Measurements from ENCODE around the gene RBM48. TPM values are rescaled to one million over a fixed set of nuclear protein-coding genes. Genes with fewer than 3 reads are reported as not detected.
A peak's percentile ranks its signal among the peaks of the same experiment; 100 is the strongest.

RBM48 gene
- total RNA-seq, 3 donors from 2014 or later (not counting 1 experiment from before 2014, with no cell fraction given): 32.2 to 42.4 (median 35.7) TPM

DNA sequence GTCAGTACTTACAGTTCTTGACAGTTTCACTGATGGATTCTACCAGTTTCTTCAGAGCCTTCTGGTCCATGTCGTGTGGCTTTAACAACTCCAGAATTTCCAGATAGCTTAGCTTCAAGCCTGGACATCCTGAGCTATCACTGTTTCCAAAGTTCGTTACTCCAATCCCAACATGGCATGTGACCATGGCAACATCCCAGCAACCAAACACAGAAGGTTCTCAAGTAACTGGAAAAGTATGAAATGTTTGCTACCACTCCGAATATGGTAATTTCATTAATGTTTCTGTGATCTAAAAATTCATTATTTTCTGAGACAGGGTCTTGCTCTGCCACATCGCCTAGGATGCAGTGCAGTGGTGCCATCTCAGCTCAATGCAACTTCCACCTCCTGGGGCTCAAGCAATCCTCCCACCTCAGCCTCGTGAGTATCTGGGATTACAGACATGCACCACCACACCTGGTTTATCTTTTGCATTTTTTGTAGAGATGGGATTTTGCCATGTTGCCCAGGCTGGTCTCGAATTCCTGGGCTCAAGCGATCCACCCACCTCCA is 29.3 kb downstream of the RBM48 start:
- no peaks in the 10 kb centered on the region for H3K27me3 ChIP-seq (ENCODE audit: control insufficient read depth, insufficient read depth, low read length)
- peaks cover 23% of the 10 kb centered on the region for H3K36me3 ChIP-seq (ENCODE audit: control insufficient read depth, insufficient read depth, low read length)
- Mint-ChIP-seq H3K27me3 (ENCODE audit: low read depth in 2 of 2) (peaks cover 0 to 1% of the 10 kb centered on the region in 2 donors), H3K36me3 (no peaks in the 10 kb centered on the region), H3K4me3 (no peak overlapping the region), H3K4me1 (no peaks in the 10 kb centered on the region), H3K27ac (peak overlapping the region in 1 of 2 donors; percentile 51), H3K9me3 (no peaks in the 10 kb centered on the region)
- no peak overlapping the region for H3K27ac ChIP-seq (ENCODE audit: low read length)
- TF ChIP-seq, protein P1, sequence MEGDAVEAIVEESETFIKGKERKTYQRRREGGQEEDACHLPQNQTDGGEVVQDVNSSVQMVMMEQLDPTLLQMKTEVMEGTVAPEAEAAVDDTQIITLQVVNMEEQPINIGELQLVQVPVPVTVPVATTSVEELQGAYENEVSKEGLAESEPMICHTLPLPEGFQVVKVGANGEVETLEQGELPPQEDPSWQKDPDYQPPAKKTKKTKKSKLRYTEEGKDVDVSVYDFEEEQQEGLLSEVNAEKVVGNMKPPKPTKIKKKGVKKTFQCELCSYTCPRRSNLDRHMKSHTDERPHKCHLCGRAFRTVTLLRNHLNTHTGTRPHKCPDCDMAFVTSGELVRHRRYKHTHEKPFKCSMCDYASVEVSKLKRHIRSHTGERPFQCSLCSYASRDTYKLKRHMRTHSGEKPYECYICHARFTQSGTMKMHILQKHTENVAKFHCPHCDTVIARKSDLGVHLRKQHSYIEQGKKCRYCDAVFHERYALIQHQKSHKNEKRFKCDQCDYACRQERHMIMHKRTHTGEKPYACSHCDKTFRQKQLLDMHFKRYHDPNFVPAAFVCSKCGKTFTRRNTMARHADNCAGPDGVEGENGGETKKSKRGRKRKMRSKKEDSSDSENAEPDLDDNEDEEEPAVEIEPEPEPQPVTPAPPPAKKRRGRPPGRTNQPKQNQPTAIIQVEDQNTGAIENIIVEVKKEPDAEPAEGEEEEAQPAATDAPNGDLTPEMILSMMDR (IDR thresholded peaks at IDR 0.05): no peak
- no peaks in the 10 kb centered on the region for H3K4me1 ChIP-seq (ENCODE audit: control insufficient read depth, insufficient read depth, low read length)
- DNase-seq (no peak), ATAC-seq (no peak)
- H3K9me3 ChIP-seq (ENCODE audit: control insufficient read depth, insufficient read depth, low read length): no peaks in the 10 kb centered on the region
- 98% methylated on average over 6 of the region's 7 CpGs for WGBS (ENCODE audit: insufficient coverage)
- no peak overlapping the region for H3K4me3 ChIP-seq (ENCODE audit: low read length)
- intact Hi-C loops (cut with micrococcal nuclease): no loop called here

DNA sequence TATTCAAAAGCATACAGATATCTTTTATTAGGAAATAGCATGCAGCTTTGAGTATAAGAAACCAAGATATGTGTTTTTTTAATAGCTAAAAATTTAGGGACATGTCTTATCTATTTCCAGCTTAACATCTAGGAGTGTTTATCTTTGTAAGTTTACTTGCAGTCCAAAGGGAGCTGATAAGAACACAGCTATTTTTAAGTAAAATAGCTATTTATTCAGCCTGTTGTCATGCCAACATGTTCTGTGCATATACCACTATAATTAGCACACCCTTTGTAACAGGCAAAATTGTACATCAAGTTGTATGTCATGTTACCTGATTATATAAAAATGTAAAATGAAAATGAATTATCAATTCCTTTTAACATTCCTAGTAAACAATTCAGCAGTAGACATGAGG is 32.0 kb downstream of the RBM48 start:
- TF ChIP-seq, protein P1 (IDR thresholded peaks at IDR 0.05): no peak
- Mint-ChIP-seq H3K4me3 (no peak overlapping the region), H3K9me3 (no peaks in the 10 kb centered on the region), H3K27ac (no peak overlapping the region), H3K36me3 (peaks cover 14% of the 10 kb centered on the region), H3K4me1 (no peaks in the 10 kb centered on the region), H3K27me3 (ENCODE audit: low read depth in 2 of 2) (no peaks in the 10 kb centered on the region)
- DNase-seq (no peak), ATAC-seq (no peak)
- no peaks in the 10 kb centered on the region for H3K4me1 ChIP-seq (ENCODE audit: control insufficient read depth, insufficient read depth, low read length)
- intact Hi-C loops (cut with micrococcal nuclease): no loop called here
- peaks cover 34% of the 10 kb centered on the region for H3K36me3 ChIP-seq (ENCODE audit: control insufficient read depth, insufficient read depth, low read length)
- H3K4me3 ChIP-seq (ENCODE audit: low read length): no peak overlapping the region
- no peak overlapping the region for H3K27ac ChIP-seq (ENCODE audit: low read length)
- H3K9me3 ChIP-seq (ENCODE audit: control insufficient read depth, insufficient read depth, low read length): no peaks in the 10 kb centered on the region
- H3K27me3 ChIP-seq (ENCODE audit: control insufficient read depth, insufficient read depth, low read length): no peaks in the 10 kb centered on the region

DNA sequence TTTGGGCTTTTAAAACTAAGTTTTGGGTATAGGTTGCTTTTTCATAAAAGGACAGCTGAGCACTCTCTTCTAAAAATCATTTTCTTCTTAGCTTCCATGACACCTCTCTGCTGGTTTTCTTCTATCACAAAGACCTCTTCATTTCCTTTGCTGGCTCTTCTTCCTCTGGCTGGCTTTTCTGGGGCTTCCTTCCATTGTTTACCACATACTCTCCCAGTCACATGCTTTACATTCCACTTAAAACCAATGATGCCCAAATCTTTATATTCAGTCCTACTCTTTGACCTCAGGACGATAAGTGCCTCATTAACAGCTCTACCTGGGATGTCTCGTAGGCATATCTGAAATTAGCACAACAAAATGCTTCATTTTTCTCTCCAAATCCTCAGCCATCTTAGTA is 34.8 kb downstream of the RBM48 start:
- H3K36me3 Mint-ChIP-seq: peaks cover 14% of the 10 kb centered on the region

More for the DNA sequence above, 34.8 kb downstream of the RBM48 start:
- no peaks in the 10 kb centered on the region for H3K9me3 ChIP-seq (ENCODE audit: control insufficient read depth, insufficient read depth, low read length)
- Mint-ChIP-seq H3K27ac (peak overlapping the region; percentile 24 to 39), H3K9me3 (no peaks in the 10 kb centered on the region), H3K27me3 (ENCODE audit: low read depth in 2 of 2) (no peaks in the 10 kb centered on the region), H3K4me3 (no peak overlapping the region), H3K4me1 (no peaks in the 10 kb centered on the region)
- H3K27ac ChIP-seq (ENCODE audit: low read length): no peak overlapping the region
- WGBS (ENCODE audit: insufficient coverage): 99% methylated on average over 2 of the region's 2 CpGs
- peaks cover 51% of the 10 kb centered on the region for H3K36me3 ChIP-seq (ENCODE audit: control insufficient read depth, insufficient read depth, low read length)
- intact Hi-C loops (cut with micrococcal nuclease): no loop called here
- H3K4me1 ChIP-seq (ENCODE audit: control insufficient read depth, insufficient read depth, low read length): no peaks in the 10 kb centered on the region
- no peak for ATAC-seq
- DNase-seq: no peak
- TF ChIP-seq, protein P1 (IDR thresholded peaks at IDR 0.05): no peak
- H3K4me3 ChIP-seq (ENCODE audit: low read length): no peak overlapping the region
- H3K27me3 ChIP-seq (ENCODE audit: control insufficient read depth, insufficient read depth, low read length): no peaks in the 10 kb centered on the region

All from natural killer cell (primary cell).